ENCODE results near the gene RAB31. TPM values are rescaled to one million over a fixed set of nuclear protein-coding genes. Genes with fewer than 3 reads are reported as not detected.
A peak's percentile ranks its signal among the peaks of the same experiment; 100 is the strongest.

Gene RAB31, protein sequence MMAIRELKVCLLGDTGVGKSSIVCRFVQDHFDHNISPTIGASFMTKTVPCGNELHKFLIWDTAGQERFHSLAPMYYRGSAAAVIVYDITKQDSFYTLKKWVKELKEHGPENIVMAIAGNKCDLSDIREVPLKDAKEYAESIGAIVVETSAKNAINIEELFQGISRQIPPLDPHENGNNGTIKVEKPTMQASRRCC
- total RNA-seq = 17.7 and 31.2 TPM in 2 replicates

DNA sequence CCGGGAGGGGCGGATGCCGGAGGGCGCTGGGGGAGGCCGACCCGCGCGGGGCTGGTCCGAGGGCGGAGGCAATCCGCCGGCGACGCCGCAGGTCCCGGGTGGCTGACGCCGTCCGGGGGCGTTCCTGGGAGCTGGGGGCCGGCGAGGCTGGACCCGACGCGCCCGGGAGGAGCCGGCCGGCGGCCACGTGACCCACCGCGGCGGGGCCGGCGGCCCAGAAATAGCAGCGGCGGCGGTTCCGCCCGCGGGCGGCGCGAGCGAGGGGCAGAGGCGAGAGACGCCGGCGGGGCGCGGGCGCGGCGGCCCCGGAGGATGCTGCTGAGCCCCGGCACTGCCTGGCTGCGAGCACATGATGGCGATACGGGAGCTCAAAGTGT is at the start of gene RAB31:
Gene RAB31 (plus strand): TSS at position 245 of the 377 bp plus-strand sequence. CDS start 105 bp downstream, at position 350.
- no peak for DNase-seq (ENCODE audit: low read depth)
- TF ChIP-seq, protein P1, sequence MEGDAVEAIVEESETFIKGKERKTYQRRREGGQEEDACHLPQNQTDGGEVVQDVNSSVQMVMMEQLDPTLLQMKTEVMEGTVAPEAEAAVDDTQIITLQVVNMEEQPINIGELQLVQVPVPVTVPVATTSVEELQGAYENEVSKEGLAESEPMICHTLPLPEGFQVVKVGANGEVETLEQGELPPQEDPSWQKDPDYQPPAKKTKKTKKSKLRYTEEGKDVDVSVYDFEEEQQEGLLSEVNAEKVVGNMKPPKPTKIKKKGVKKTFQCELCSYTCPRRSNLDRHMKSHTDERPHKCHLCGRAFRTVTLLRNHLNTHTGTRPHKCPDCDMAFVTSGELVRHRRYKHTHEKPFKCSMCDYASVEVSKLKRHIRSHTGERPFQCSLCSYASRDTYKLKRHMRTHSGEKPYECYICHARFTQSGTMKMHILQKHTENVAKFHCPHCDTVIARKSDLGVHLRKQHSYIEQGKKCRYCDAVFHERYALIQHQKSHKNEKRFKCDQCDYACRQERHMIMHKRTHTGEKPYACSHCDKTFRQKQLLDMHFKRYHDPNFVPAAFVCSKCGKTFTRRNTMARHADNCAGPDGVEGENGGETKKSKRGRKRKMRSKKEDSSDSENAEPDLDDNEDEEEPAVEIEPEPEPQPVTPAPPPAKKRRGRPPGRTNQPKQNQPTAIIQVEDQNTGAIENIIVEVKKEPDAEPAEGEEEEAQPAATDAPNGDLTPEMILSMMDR (conservative IDR thresholded peaks at IDR 0.05; ENCODE audit: low read depth, low read length) = no peak

DNA sequence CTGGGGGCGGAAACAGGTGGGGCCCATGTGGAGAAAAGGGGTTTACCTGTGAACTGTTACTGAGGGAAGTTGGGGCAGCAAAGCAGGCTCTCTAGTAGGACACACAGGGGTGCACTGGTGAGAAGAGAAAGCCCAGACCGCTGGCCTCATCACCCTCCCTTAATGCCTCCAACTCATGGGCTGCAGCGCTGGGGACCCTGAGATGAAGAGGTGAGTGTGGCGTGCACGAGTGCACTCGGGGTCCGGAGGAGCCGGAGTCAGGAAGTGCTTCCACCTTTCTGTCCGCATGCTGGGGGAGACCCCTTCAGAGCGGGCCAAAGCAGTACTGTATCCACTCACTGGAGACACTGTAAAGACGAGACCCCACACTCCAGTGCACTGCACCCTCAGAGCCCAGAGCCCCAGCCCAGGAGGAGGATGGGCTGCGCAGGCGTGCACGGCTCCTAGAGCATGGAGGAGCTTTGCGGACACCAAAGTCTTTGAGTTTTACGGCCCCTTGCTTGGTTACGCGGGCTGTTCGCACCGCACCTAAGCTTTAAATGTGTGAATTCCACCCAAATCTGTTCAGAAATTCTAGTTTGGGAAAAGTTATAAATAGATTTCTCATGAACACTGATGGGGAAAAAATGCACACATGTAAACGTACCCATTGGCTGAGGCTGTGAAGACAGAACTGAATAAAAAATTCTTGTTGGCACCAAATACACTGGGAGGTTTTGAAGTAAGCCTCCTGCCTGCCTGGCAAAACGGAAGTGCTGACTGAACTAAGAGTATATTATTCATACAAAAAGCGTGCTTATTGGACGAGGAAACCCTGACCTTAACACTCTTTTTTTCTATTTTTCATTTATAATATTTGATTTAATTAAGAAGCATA is 48.4 kb upstream of the RAB31 start:
- no peak for DNase-seq (ENCODE audit: low read depth)
- TF ChIP-seq, protein P1 (conservative IDR thresholded peaks at IDR 0.05; ENCODE audit: low read depth, low read length) = no peak
- no peak overlapping the region for H3K4me3 ChIP-seq (ENCODE audit: low read depth, low read length)

More for the DNA sequence above, at the start of gene RAB31:
- H3K4me3 ChIP-seq (ENCODE audit: low read depth, low read length) = peak within 1 kb of the TSS; percentile 92

- TF ChIP-seq, protein P1 (conservative IDR thresholded peaks at IDR 0.05; ENCODE audit: low read depth, low read length) = peak; percentile 53
- no peak overlapping the region for H3K4me3 ChIP-seq (ENCODE audit: low read depth, low read length)
- no peak for DNase-seq (ENCODE audit: low read depth)
Observed at GRCh38 chr18:9661564-9661963, 46.5 kb upstream of the RAB31 start.

GRCh38 chr18:9663377-9663776 is 44.7 kb upstream of the RAB31 start:
- no peak for DNase-seq (ENCODE audit: low read depth)
- H3K4me3 ChIP-seq (ENCODE audit: low read depth, low read length) = no peak overlapping the region
- TF ChIP-seq, protein P1 (conservative IDR thresholded peaks at IDR 0.05; ENCODE audit: low read depth, low read length) = no peak

DNA sequence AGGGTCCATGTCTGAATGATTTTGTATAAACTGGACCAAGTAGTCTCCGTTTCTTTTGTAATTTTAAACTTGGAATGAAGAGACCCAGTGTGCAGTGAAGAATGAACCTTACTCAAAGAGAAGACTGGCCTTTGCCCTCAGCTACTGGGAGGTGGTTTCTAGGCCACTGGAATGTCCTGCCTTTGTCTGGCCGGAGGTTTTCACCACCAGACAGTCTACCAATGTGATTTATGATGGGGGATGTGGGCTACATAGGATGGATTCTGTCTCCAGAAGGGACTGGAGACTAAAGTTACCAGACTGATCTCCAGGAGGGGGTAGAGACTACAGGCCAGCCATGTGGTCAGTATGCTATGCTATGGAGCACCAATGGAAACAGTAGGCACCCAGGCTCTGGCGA is 42.8 kb upstream of the RAB31 start:
- no peak for DNase-seq (ENCODE audit: low read depth)
- TF ChIP-seq, protein P1 (conservative IDR thresholded peaks at IDR 0.05; ENCODE audit: low read depth, low read length) = no peak
- no peak overlapping the region for H3K4me3 ChIP-seq (ENCODE audit: low read depth, low read length)

- no peak overlapping the region for H3K4me3 ChIP-seq (ENCODE audit: low read depth, low read length)
- TF ChIP-seq, protein P1 (conservative IDR thresholded peaks at IDR 0.05; ENCODE audit: low read depth, low read length) = no peak
- DNase-seq (ENCODE audit: low read depth) = no peak
Observed at GRCh38 chr18:9666548-9666947, 41.6 kb upstream of the RAB31 start.

Measured in epithelial cell of proximal tubule (primary cell).